T-helper 9 cell (primary cell): ENCODE data around the gene HAPLN2.

ENCODE experiments used
- DNase-seq: peaks from one replicate; pipeline ENCODE4 v3.0.0-alpha.2; 2020

HAPLN2 gene

DNA sequence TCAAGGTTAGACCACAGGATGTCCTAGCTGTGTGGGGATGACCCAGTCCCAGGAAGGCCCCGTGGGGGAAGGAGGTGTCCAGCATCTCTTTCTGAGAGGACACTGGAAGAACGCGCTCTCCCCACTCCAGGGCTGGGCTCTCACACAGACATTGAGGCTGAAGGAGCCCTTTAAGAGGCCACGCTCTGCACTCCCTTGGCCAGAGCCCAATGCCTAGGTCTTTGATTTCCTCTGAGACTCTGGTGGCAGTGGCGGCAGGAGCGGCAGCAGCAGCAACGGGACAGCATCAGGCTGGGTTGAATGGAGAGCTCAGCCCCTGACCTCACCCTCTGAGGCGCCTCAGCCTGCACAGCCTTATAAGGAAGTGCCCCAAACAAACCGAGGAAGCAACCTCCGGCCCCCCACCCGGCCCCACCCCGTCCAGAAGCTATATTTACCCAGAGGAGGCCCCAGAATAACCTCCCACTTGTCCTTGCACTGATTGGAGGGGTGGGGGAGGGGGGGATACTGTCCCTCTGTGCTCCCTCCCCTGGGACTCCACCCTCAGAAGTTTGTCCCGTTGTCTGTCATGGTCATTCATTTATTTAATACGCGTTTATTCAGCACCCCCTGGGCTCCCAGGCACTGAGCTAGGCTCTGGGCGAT is 45.7 kb downstream of the HAPLN2 start:
- no peak for DNase-seq

DNA sequence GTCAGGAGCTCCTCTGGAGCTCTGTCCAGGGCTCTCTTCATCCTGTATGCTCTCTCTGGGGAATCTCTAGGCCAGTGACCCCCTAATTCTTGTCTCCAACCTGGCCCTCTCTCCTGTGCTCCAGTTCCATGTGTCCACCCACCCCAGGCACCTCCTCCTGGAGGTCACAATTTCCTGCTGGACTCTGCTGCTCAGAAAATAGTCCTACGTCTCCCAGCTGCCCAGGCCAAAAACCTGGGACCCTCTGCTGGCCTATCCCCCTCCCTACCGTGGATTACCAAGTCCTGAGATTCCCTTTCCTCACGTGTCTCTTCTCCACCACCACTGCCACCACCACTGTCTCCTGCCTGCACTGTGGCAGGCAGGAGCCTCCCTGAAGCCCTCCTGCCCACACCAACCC is 46.3 kb downstream of the HAPLN2 start:
- no peak for DNase-seq

DNA sequence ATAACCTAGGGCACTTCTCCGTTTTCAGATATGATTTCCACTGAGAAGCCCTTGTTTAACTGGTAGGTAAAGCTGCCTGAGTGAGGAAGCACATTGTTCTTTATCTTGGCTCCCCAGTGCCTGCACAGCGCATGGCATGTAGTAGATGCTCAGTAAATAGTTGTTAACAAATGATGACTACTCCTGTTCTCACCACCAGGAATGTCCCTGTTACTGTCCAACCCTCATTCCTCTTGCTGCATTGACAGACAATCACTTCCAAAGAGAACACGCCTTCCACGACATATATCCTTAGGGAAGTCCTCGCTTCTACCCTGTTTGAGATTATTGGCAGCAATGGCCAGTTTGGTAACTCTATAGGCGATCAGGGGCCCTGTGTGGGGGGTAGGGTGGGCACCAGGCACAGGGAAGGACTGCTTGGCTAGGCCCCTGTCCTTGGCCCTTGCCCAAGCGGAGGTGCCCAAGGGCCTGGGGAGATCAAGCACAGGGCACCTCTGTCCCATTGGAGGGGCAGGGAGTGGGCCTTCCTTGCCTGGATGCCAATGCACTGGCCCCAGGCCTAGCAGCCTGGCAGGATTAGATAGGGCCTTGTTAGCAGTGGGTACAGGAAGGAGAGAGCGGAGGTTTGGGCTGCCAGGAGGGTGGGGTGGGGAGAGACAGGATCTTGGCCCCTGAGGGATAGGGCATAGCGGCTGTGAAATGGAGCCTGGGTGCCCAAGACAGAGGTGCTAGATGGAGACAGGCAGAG is 47.8 kb downstream of the HAPLN2 start:
- DNase-seq: no peak

DNA sequence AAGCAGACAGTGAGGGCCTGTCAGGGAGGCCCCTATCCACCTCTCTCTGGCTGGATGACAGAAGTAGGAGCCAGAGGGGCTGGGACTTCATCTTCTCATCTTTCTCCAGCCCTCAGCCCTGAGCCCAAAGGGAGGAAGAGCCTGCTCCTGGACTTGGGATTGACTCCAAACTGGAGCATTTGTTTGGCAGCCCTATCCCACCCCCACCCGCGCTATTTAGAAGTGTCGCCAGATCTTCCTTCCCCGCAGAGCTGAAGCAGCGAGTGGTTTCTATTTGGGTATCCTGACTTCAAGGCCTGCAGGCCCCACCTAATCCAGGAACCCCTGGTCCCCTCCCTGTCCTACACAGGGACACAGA is 48.4 kb downstream of the HAPLN2 start:
- DNase-seq: no peak

DNA sequence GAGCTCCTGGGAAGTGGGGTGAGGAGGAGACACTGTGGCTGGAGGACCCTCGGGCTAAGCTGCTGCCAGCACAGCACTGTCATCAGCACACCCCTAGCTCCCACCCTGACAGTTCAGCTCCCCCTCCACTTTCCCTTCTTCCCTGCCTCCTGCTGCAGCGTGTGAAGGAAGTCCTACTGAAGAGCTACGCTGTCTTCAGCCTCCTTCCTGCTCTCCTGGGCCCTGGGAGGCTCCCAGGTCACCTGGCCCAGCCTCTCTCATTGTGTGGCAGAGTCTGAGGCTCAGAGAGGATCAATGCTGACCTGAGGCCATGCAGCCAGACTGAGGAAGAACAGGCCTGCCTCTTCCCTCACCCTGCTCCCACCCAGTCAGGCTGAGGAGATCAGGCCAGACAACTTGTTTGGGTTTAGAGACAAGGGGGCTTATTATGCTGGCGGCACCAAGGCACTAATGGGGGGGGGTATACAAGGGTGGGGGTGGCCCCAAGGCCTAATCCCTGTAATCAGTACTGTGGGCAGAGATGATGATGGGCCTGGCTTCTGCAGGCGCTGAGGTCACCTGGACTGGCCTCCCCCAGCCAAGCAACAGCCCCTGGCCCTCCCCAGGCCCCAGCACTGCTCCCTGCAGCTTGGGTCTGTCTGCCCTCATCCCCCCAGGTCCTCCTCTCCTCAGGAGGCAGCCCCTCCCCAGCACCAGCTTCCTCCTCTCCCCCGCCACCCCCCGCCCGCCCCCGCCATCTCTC is 48.9 kb downstream of the HAPLN2 start:
- no peak for DNase-seq

DNA sequence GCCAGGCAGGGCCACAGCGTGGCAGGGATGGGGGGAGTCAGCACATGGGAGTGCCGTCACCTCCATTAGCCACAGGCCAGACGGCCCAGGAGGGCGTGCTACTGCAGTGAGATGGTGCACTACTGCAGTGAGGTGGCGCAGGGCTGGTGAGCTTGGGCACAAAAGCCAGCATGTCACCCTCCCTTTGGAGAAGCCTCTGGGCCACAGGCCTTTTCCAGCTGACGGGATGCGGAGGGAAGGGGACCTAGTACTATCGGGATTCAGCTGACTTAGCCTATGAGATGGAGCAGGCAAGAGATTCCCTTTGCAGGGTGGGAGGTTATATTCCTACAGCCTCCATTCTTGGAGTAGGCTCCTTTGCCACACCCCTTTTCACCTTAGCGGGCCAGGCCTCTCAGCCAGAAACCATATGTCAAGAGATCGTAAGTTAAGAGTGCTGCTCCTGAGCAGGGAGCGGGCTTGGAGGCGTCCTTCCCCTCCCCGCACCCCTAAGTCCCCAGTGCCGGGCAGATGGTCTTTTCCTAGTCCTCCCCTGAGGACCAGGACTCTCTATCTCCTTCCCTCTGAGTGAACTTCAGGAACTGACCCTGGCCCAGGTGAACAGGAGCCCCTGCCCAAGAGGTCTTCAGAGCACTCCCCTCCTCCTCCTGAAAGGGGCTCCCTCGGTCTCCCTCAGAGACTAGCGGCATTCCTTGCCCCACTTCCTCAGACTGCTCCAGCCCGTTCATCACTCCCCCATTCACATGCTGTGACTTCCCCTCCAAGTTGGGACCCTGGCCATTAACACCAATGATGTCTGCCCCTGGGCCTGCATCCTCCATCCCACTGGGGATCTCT is 49.8 kb downstream of the HAPLN2 start:
- no peak for DNase-seq

DNA sequence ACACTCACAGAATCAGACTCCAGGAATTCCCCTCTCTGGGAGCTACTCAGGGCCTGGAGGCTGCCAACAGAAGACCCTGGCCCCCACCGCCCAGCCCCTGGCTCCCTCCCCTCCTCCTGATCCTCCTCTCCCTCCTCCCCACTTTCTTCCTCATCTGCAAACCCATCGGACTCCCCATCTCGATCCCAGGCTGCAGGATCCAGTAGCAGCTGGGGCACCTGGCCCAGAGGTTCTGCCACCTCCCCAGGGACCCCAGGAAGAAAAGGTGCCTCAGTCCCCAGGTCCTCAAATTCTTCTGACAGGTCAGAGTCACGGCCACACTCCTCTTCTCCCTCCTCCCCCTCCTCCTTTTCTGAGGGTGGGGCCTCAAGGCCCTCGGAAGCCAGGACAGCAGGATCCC is 50.6 kb downstream of the HAPLN2 start:
- DNase-seq: no peak

DNA sequence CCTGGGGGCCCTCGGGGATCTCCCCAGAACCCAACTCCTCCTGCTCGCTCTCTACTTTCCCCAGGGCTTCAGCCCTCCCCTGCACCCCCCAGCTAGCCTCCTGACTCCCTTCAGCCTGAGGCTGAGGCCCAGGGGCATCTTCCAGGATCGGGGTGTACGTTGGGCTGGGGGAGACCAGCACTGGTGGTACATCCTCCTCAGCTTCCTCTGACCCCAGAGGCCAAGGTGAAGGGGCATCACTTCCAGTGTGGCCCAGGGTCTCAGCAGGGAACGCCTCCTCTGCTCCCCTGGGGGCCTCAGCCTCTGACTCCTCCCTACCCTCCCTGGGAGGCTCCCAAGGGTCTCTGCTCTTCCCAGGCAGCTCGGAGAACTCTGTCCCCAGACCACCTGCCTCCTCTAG is 51.1 kb downstream of the HAPLN2 start:
- no peak for DNase-seq

DNA sequence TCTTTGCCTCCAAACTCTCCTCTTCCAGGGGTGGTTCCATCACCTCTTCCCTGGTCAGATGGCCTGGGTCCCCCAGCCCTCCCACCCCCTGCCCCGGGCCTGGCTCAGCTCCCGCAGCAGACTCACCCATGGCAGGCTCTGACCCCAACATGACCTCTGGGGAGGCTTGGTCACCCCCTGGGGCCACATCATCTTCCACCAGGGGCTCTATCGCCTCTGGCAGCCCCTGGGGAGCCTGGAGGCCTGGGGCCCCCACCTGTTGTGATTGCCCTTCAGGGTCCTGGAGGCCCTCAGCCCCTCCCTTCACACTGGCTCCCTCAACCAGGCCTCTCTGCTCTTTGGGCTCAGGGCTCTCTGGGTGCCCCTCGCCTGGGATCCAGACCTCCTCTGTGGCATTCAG is 51.6 kb downstream of the HAPLN2 start:
- no peak for DNase-seq

DNA sequence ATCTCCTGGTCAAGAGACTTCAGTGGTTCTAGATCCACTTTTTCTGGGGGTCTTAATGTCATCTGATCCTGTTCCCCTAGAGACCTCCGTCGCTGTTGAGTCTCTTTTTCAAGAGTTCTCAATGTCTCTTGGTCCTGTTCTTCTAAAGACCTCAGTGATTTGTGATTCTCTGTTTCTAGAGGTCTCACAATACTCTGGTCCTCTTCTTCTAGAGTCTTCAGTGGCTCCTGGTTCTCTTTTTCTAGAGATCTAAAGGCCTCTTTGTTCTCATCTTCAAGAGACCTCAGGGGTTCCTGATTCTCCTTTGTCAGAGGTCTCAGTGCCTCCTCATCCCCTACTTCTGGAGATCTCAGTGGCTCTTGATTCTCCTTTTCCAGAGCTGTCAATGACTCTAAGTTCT is 52.6 kb downstream of the HAPLN2 start:
- DNase-seq: no peak

DNA sequence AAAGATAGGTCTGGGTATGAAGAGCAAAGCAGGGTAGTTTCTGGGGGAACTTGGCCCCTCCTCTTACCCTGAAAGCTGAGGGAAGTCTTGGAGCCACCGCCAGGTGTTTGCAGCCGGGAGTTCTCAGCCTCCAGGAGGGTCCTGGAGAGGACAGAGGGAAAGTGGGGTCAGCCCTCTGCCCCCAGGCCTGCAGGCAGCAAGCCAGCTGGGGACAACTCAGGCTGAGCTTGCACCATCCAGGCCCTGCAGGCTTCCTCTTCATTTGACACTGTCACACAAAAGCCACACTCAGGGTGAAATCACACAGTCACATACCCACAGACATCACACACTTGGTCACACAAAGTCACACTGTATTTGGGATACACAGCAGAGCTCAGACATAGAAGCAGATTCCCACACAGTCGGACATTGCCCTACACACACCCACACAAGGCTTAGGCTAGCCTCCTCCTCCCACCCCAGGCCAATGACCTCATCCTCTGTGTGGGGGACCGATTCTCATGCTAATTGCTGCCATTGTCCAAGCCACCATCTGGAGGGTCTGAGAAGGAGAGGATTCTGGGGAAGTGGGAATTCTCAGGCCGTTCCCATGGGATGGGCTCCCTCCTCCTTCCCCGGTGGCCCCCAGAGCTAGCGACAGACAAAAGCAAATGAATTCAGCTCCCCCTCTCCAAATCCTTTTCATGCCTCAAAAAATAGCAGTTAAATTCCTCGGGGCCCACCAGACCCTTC is 54.3 kb downstream of the HAPLN2 start:
- DNase-seq: no peak
